HEK293T (cell line): Measurements from ENCODE around the gene AHNAK2.

Experiments
- CTCF ChIA-PET: fragments of 350-600 bp; formaldehyde crosslinking; extraction: SDS; loops from one replicate; lab custom pipeline; 2021; ENCODE audit warnings: antibody characterized with exemption, inconsistent platforms; lab: Yijun Ruan, JAX
- POLR2A ChIA-PET: fragments of 350-600 bp; formaldehyde crosslinking; extraction: SDS; loops from one replicate; lab custom pipeline; 2020; ENCODE audit warnings: antibody characterized with exemption, inconsistent platforms; lab: Yijun Ruan, JAX
- DNase-seq: peaks from one replicate; pipeline ENCODE4 v3.0.0; 2012; ENCODE audit warnings: mixed read lengths; ENCODE audit errors: extremely low spot score
- ARNT ChIP-seq: fragments of 450-650 bp; IDR thresholded peaks from 2 replicates; pipeline ENCODE4 v1.6.1; 2017; ENCODE audit warnings: mild to moderate bottlenecking
- BHLHE40 ChIP-seq: fragments of 450-650 bp; IDR thresholded peaks from 2 replicates; pipeline ENCODE4 v1.6.1; 2016; ENCODE audit warnings: mild to moderate bottlenecking, moderate library complexity, borderline replicate concordance
- CTBP1 ChIP-seq: fragments of 450-650 bp; IDR thresholded peaks from 2 replicates; pipeline ENCODE4 v1.6.1; 2016; ENCODE audit warnings: borderline replicate concordance
- ELF4 ChIP-seq: fragments of 450-650 bp; IDR thresholded peaks from 2 replicates; pipeline ENCODE4 v1.6.1; 2017; ENCODE audit warnings: antibody characterized with exemption
- FOXA1 ChIP-seq: fragments of 450-650 bp; IDR thresholded peaks from 2 replicates; pipeline ENCODE4 v1.6.1; 2016; ENCODE audit warnings: mild to moderate bottlenecking
- FOXK2 ChIP-seq: fragments of 450-650 bp; IDR thresholded peaks from 2 replicates; pipeline ENCODE4 v1.6.1; 2016; ENCODE audit warnings: mild to moderate bottlenecking
- FOXM1 ChIP-seq: fragments of 450-650 bp; IDR thresholded peaks from 2 replicates; pipeline ENCODE4 v1.6.1; 2017; ENCODE audit warnings: mild to moderate bottlenecking, borderline replicate concordance
- HDGF ChIP-seq: fragments of 450-650 bp; IDR thresholded peaks from 2 replicates; pipeline ENCODE4 v1.6.1; 2017; ENCODE audit warnings: antibody characterized with exemption, borderline replicate concordance
- L3MBTL2 ChIP-seq: fragments of 450-650 bp; conservative IDR thresholded peaks from 2 replicates; pipeline ENCODE4 v1.6.1; 2016; ENCODE audit warnings: mild to moderate bottlenecking
- LEF1 ChIP-seq: fragments of 450-650 bp; IDR thresholded peaks from 2 replicates; pipeline ENCODE4 v1.6.1; 2017; ENCODE audit warnings: mild to moderate bottlenecking, borderline replicate concordance
- NFRKB ChIP-seq: fragments of 450-650 bp; IDR thresholded peaks from 2 replicates; pipeline ENCODE4 v1.6.1; 2016; ENCODE audit warnings: mild to moderate bottlenecking, moderate library complexity
- PKNOX1 ChIP-seq: fragments of 450-650 bp; IDR thresholded peaks from 2 replicates; pipeline ENCODE4 v1.6.1; 2016
- SP1 ChIP-seq: fragments of 450-650 bp; IDR thresholded peaks from 2 replicates; pipeline ENCODE4 v1.6.1; 2017
- SUZ12 ChIP-seq: fragments of 450-650 bp; IDR thresholded peaks from 2 replicates; pipeline ENCODE4 v1.6.1; 2016; ENCODE audit warnings: mild to moderate bottlenecking
- TARDBP ChIP-seq: fragments of 450-650 bp; IDR thresholded peaks from 2 replicates; pipeline ENCODE4 v1.6.1; 2016
- ZNF384 ChIP-seq: fragments of 450-650 bp; IDR thresholded peaks from 2 replicates; pipeline ENCODE4 v1.6.1; 2016

AHNAK2 gene

GRCh38 chr14:104986487-104987164 lies 8.5 kb upstream of the AHNAK2 start:
- POLR2A ChIA-PET: interaction anchor here (1.1 to 1.6 kb wide), 2 partner anchors 33 to 34 kb away, joined by 3 to 5 read pairs; partner anchors contain the start of gene CDCA4
- DNase-seq: no peak
- TF ChIP-seq NFRKB (no peak), ELF4 (no peak), SP1 (no peak), TARDBP (no peak), BHLHE40 (no peak), L3MBTL2 (no peak), FOXM1 (no peak), PKNOX1 (no peak), SUZ12 (no peak), FOXA1 (no peak), FOXK2 (no peak), ZNF384 (no peak), ARNT (no peak), LEF1 (no peak), HDGF (no peak), CTBP1 (no peak)
- CTCF ChIA-PET: no interaction called here

GRCh38 chr14:104985675-104986486 lies 7.7 kb upstream of the AHNAK2 start, which contains the start of gene CLBA1:
CLBA1 (plus strand) TSS chr14:104985788; CDS start chr14:104986432, 644 bp downstream.
- DNase-seq: peak; percentile 99
- TF ChIP-seq FOXK2: no peak
- TF ChIP-seq SP1: no peak
- TF ChIP-seq FOXA1: no peak
- TF ChIP-seq TARDBP: no peak
- no peak for TF ChIP-seq ELF4
- TF ChIP-seq ARNT: no peak
- no peak for TF ChIP-seq PKNOX1
- TF ChIP-seq L3MBTL2: no peak
- no peak for TF ChIP-seq HDGF
- no peak for TF ChIP-seq ZNF384
- TF ChIP-seq LEF1: no peak
- no peak for TF ChIP-seq BHLHE40
- TF ChIP-seq SUZ12: no peak
- ChIA-PET CTCF (interaction anchor here (1.0 to 1.5 kb wide), 4 partner anchors 10 to 60 kb away, joined by 3 to 6 read pairs (median 4); no protein-coding TSS in a partner anchor), POLR2A (interaction anchor here (0.9 to 2.0 kb wide), 6 partner anchors 13 to 96 kb away, joined by 3 to 13 read pairs (median 3); partner anchors contain the start of gene CDCA4)

- no peak for TF ChIP-seq FOXK2
- no peak for TF ChIP-seq CTBP1
- TF ChIP-seq TARDBP: no peak
- TF ChIP-seq SP1: no peak
- TF ChIP-seq L3MBTL2: no peak
- TF ChIP-seq PKNOX1: no peak
- no peak for TF ChIP-seq ELF4
- TF ChIP-seq ARNT: no peak
- ChIA-PET CTCF (interaction anchor here (0.7 to 1.5 kb wide), 5 partner anchors 9 to 62 kb away, joined by 3 to 6 read pairs (median 3); no protein-coding TSS in a partner anchor), POLR2A (interaction anchor here (1.1 to 2.0 kb wide), 6 partner anchors 9 to 54 kb away, joined by 3 to 13 read pairs (median 4); partner anchors contain the start of gene CDCA4)
- DNase-seq: no peak
Measured at GRCh38 chr14:104984056-104984894, 6.1 kb upstream of the AHNAK2 start.

- ChIA-PET CTCF (interaction anchor here (0.8 kb wide), 1 partner anchor 60 kb away, joined by 3 read pairs; no protein-coding TSS in a partner anchor), POLR2A (interaction anchor here (1.1 to 1.5 kb wide), 2 partner anchors 8 to 38 kb away, joined by 3 to 4 read pairs; partner anchors contain the start of gene CDCA4)
- DNase-seq: no peak
- TF ChIP-seq PKNOX1: no peak
- TF ChIP-seq ARNT: no peak
- no peak for TF ChIP-seq L3MBTL2
- no peak for TF ChIP-seq FOXM1
- no peak for TF ChIP-seq ZNF384
- TF ChIP-seq FOXA1: no peak
- TF ChIP-seq BHLHE40: no peak
- TF ChIP-seq NFRKB: no peak
- no peak for TF ChIP-seq TARDBP
- TF ChIP-seq ELF4: no peak
Measured at GRCh38 chr14:104983231-104983721, 5.1 kb upstream of the AHNAK2 start.
